H1 (cell line): ENCODE measurements around the gene AMH. TPM values are rescaled to one million over a fixed set of nuclear protein-coding genes. Genes with fewer than 3 reads are reported as not detected.
A peak's percentile ranks its signal among the peaks of the same experiment; 100 is the strongest.

Source experiments
- CTCF ChIA-PET: fragments of 300-600 bp; sonication (Branson Sonifier 250); formaldehyde crosslinking; loops from one replicate; lab custom pipeline; 2021; ENCODE audit not compliant: partially characterized antibody; lab: Charles Lee
- POLR2A ChIA-PET: fragments of 300-600 bp; sonication (Branson Sonifier 250); formaldehyde crosslinking; loops from one replicate; lab custom pipeline; 2021; ENCODE audit warnings: inconsistent platforms; ENCODE audit not compliant: partially characterized antibody; lab: Charles Lee
- DNase-seq, 2 experiments: peaks; one replicate each; pipeline versions ENCODE4 v3.0.0 to v3.0.0-alpha.2; 2010 to 2022; ENCODE audit warnings: low spot score in 2 of 2, low read depth in 1 of 2, mixed read lengths in 1 of 2
- FAIRE-seq: peaks from 2 replicates; lab custom pipeline; 2011; peaks lifted over from hg19 to GRCh38; lab: Jason Lieb, UNC
- H2AFZ ChIP-seq: 2 replicates; pipeline ENCODE4 v1.8.1; 2012; ENCODE audit warnings: low read length, inconsistent platforms
- H2AK5ac ChIP-seq: 2 replicates; pipeline ENCODE4 v1.6.1; 2013; ENCODE audit warnings: low read depth, low read length
- H2BK120ac ChIP-seq: replicated peaks from 2 replicates; pipeline ENCODE3; 2013; ENCODE audit warnings: low read depth, low read length, inconsistent platforms
- H2BK12ac ChIP-seq: 2 replicates; pipeline ENCODE4 v1.6.1; 2013; ENCODE audit warnings: low read depth, low read length
- H2BK15ac ChIP-seq: 2 replicates; pipeline ENCODE4 v1.6.1; 2013; ENCODE audit warnings: low read length
- H2BK20ac ChIP-seq: 2 replicates; pipeline ENCODE4 v1.6.1; 2013; ENCODE audit warnings: low read length
- H2BK5ac ChIP-seq: 2 replicates; pipeline ENCODE4 v1.6.1; 2013; ENCODE audit warnings: low read depth, low read length
- H3K14ac ChIP-seq: 2 replicates; pipeline ENCODE4 v1.6.1; 2013; ENCODE audit warnings: inconsistent platforms; ENCODE audit not compliant: insufficient read length
- H3K18ac ChIP-seq: 2 replicates; pipeline ENCODE4 v1.6.1; 2013; ENCODE audit warnings: low read length; ENCODE audit errors: extremely low read depth
- H3K23ac ChIP-seq: 2 replicates; pipeline ENCODE4 v1.6.1; 2013; ENCODE audit warnings: inconsistent platforms; ENCODE audit not compliant: insufficient read length
- H3K23me2 ChIP-seq: 2 replicates; pipeline ENCODE4 v1.6.1; 2013; ENCODE audit warnings: low read depth, low read length
- H3K27ac ChIP-seq: 2 replicates; pipeline ENCODE4 v1.6.1; 2011; ENCODE audit warnings: low read depth, low read length, inconsistent platforms
- H3K27me3 ChIP-seq, 4 experiments: replicated peaks in 1 of 4; 1 replicate in 1 of 4; 2 replicates in 3 of 4; pipeline versions ENCODE4 v1.6.1 to v1.8.1; 2011 to 2013; ENCODE audit warnings: low read length in 3 of 4, mild to moderate bottlenecking in 3 of 4, inconsistent platforms in 2 of 4, mixed read lengths in 2 of 4, moderate library complexity in 1 of 4; ENCODE audit not compliant: control insufficient read depth in 3 of 4, insufficient read depth in 3 of 4; ENCODE audit errors: extremely low read depth in 1 of 4
- H3K36me3 ChIP-seq, 4 experiments: 2 replicates each; pipeline versions ENCODE4 v1.6.1 to v1.8.1; 2011 to 2013; ENCODE audit warnings: mild to moderate bottlenecking in 4 of 4, low read length in 3 of 4, moderate library complexity in 2 of 4, control low read depth in 1 of 4, inconsistent platforms in 1 of 4; ENCODE audit not compliant: insufficient read depth in 4 of 4, control insufficient read depth in 2 of 4
- H3K4ac ChIP-seq: replicated peaks from 2 replicates; pipeline ENCODE3; 2013; ENCODE audit warnings: low read length, low read depth, mixed read lengths, inconsistent platforms; ENCODE audit not compliant: insufficient read length
- H3K4me1 ChIP-seq, 4 experiments: replicated peaks in 1 of 4; 1 replicate in 1 of 4; 2 replicates in 3 of 4; pipeline versions ENCODE4 v1.6.1 to v1.8.1; 2011 to 2013; ENCODE audit warnings: low read length in 3 of 4, inconsistent platforms in 2 of 4, mixed read lengths in 1 of 4; ENCODE audit not compliant: insufficient read depth in 4 of 4, control insufficient read depth in 3 of 4
- H3K4me2 ChIP-seq, 2 experiments: 2 replicates each; pipeline versions ENCODE4 v1.6.1 to v1.8.1; 2011 to 2013; ENCODE audit warnings: low read depth in 2 of 2, low read length in 2 of 2, control low read depth in 1 of 2, inconsistent platforms in 1 of 2, mild to moderate bottlenecking in 1 of 2; ENCODE audit not compliant: insufficient read depth in 1 of 2
- H3K4me3 ChIP-seq, 4 experiments: fragments of 200-600, 300-600 bp in 1 of 4; sonication (generic), shearing (Covaris generic), sonication (Bioruptor Twin) in 1 of 4; 2 replicates each; pipeline versions ENCODE4 v1.5.1 to v1.8.1; 2011 to 2016; ENCODE audit warnings: low read length in 4 of 4, low read depth in 3 of 4, control low read depth in 2 of 4, inconsistent platforms in 2 of 4, mild to moderate bottlenecking in 2 of 4, mixed read lengths in 1 of 4, moderate library complexity in 1 of 4; ENCODE audit not compliant: insufficient read depth in 2 of 4; ENCODE audit errors: extremely low read depth in 1 of 4
- H3K56ac ChIP-seq: replicated peaks from 2 replicates; pipeline ENCODE3; 2013; ENCODE audit warnings: low read depth, mild to moderate bottlenecking, mixed read lengths, low read length, inconsistent platforms; ENCODE audit not compliant: insufficient read length
- H3K79me1 ChIP-seq: 2 replicates; pipeline ENCODE4 v1.6.1; 2013; ENCODE audit warnings: low read depth, low read length, control low read depth
- H3K79me2 ChIP-seq, 2 experiments: 2 replicates each; pipeline versions ENCODE4 v1.6.1 to v1.8.1; 2012 to 2013; ENCODE audit warnings: low read length in 2 of 2, mild to moderate bottlenecking in 2 of 2, inconsistent platforms in 1 of 2; ENCODE audit not compliant: insufficient read depth in 2 of 2, control insufficient read depth in 1 of 2
- H3K9ac ChIP-seq, 4 experiments: replicated peaks in 1 of 4; 1 replicate in 1 of 4; 2 replicates in 3 of 4; pipeline versions ENCODE4 v1.6.1 to v1.8.1; 2011 to 2013; ENCODE audit warnings: low read depth in 3 of 4, low read length in 3 of 4, control low read depth in 2 of 4, mild to moderate bottlenecking in 2 of 4, moderate library complexity in 2 of 4, inconsistent platforms in 1 of 4; ENCODE audit errors: extremely low read depth in 1 of 4
- H3K9me3 ChIP-seq, 2 experiments: 2 replicates each; pipeline versions ENCODE4 v1.6.1 to v1.8.1; 2012 to 2013; ENCODE audit warnings: mild to moderate bottlenecking in 2 of 2, moderate library complexity in 2 of 2, control low read depth in 1 of 2, inconsistent platforms in 1 of 2, low read depth in 1 of 2, low read length in 1 of 2, mixed read lengths in 1 of 2; ENCODE audit not compliant: insufficient read depth in 2 of 2
- H4K20me1 ChIP-seq, 2 experiments: replicated peaks in 1 of 2; 2 replicates each; pipeline versions ENCODE3 to v1.8.1; 2011 to 2013; ENCODE audit warnings: inconsistent platforms in 2 of 2, low read length in 2 of 2, mild to moderate bottlenecking in 1 of 2; ENCODE audit not compliant: insufficient read depth in 2 of 2, control insufficient read depth in 1 of 2
- H4K5ac ChIP-seq: 2 replicates; pipeline ENCODE4 v1.6.1; 2013; ENCODE audit warnings: low read length, low read depth, mixed read lengths, inconsistent platforms; ENCODE audit not compliant: insufficient read length
- H4K8ac ChIP-seq: 2 replicates; pipeline ENCODE4 v1.8.0; 2013; ENCODE audit warnings: mild to moderate bottlenecking, moderate library complexity, low read length, inconsistent platforms; ENCODE audit not compliant: insufficient read depth; ENCODE audit errors: extremely low read depth
- H4K91ac ChIP-seq: replicated peaks from 2 replicates; pipeline ENCODE3; 2013; ENCODE audit warnings: low read length, mixed read lengths, inconsistent platforms; ENCODE audit not compliant: insufficient read length
- CBX8 ChIP-seq: fragments of 300-800, 300-1000 bp; sonication (generic); IDR thresholded peaks from 2 replicates; pipeline ENCODE4 v1.7.1; 2016; ENCODE audit warnings: low read depth, low read length, borderline replicate concordance
- POLR2AphosphoS5 ChIP-seq: IDR thresholded peaks from 2 replicates; pipeline ENCODE4 v1.6.1; 2011; ENCODE audit warnings: low read depth, low read length
- WGBS, 2 experiments: shearing (Covaris generic) in 1 of 2; methylation state at CpG; one replicate each; pipeline versions ENCODE4 v1.1.6 to v1.1.7; 2013 to 2015; ENCODE audit warnings: low lambda C conversion rate in 2 of 2, mixed read lengths in 2 of 2, inconsistent platforms in 1 of 2, low coverage in 1 of 2, missing lambda C conversion rate in 1 of 2; ENCODE audit not compliant: insufficient replicate concordance in 2 of 2, insufficient coverage in 1 of 2, insufficient read length in 1 of 2; ENCODE audit errors: extremely low coverage in 1 of 2, missing lambda C conversion rate in 1 of 2; 5-methylcytosine and 5-hydroxymethylcytosine counted together
- polyA plus RNA-seq, 7 experiments: library from polyadenylated mRNA; depleted of rRNA in 3 of 7; stranded (reverse) in 5 of 7; unstranded in 2 of 7; fragments of >200 nt in 5 of 7; fragments of 200-250 nt in 2 of 7; gene quantifications; 1 replicate in 5 of 7; 2 replicates in 1 of 7; 4 replicates in 1 of 7; pipeline versions ENCODE4 v1.2.1 to v1.2.3, GENCODE V29; 2011 to 2013; ENCODE audit warnings: missing spikeins in 2 of 7, mixed read lengths in 2 of 7
- total RNA-seq: library from RNA; stranded (reverse); fragmentation: NEBNext Ultra II Directional; extraction: Animal tissue kit (Norgen Biotek cat#: 25700); gene quantifications from 2 replicates; pipeline ENCODE4 v1.2.1, GENCODE V29; 2021

The AMH gene
- total and polyA plus RNA-seq, 2 of the 8 experiments (the other 6 are each of a cell fraction or from before 2014, with no cell fraction given), result 10.5 to 15.4 TPM

DNA sequence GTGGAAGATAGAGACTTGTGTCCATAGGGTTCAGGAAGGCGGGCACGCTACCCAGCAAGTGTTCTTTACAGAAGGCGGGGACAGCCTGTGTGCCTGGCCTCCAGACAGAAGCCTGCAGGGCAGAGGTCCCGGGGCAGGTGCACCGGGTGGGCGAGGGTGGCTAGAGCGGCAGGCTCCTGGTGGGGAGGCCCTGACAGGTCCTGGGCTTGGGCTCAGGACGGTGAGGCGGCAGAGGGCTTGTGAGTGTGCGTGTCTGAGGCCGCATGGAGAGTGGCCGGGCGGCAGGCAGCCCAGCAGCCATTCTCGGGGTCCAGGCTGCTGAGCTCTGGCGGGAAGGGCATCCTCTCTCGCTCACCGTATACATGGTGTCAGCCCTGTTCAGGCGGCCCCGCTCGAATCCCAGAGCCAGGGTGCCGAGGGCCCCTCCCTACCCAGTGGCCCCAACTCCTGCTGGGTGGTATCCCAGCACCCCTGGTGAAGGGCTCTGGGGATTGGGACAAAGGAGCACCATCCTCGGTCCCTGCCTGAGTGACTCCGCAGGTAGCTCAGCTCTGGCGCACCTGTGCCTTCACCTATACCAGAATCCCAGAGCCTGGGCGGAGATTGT is 3.0 kb upstream of the AMH start:
- CTCF ChIA-PET, result interaction anchor here (0.7 to 2.6 kb wide), 4 partner anchors 10 to 70 kb away, joined by 3 to 11 read pairs (median 4); partner anchors contain the start of genes JSRP1 and PLEKHJ1
- peaks cover 28 to 49% (median 45%) of the 10 kb centered on the region in 4 experiments for H3K36me3 ChIP-seq

More for the DNA sequence above, 3.0 kb upstream of the AMH start:
- Histone ChIP-seq H2BK20ac (no peak overlapping the region), H3K27ac (no peak overlapping the region), H3K23me2 (no peaks in the 10 kb centered on the region), H4K5ac (no peak overlapping the region), H3K18ac (no peak overlapping the region), H2BK15ac (no peak overlapping the region), H4K20me1 (peaks cover 32 to 50% of the 10 kb centered on the region in 2 experiments), H2BK120ac (no peak overlapping the region), H3K9ac (no peak overlapping the region), H3K4me3 (no peak overlapping the region), H3K4ac (no peak overlapping the region), H2AFZ (no peak overlapping the region), H3K27me3 (no peaks in the 10 kb centered on the region), H3K79me2 (peaks cover 14 to 30% of the 10 kb centered on the region in 2 experiments), H4K91ac (no peak overlapping the region), H2BK5ac (no peak overlapping the region), H3K79me1 (peaks cover 11% of the 10 kb centered on the region), H3K4me1 (no peaks in the 10 kb centered on the region; a peak in 1 of 7 replicates), H4K8ac (no peak overlapping the region), H3K4me2 (no peak overlapping the region), H3K23ac (no peak overlapping the region), H2BK12ac (no peak overlapping the region), H3K14ac (no peak overlapping the region), H2AK5ac (no peak overlapping the region), H3K9me3 (no peaks in the 10 kb centered on the region), H3K56ac (no peak overlapping the region)
- FAIRE-seq (no peak), DNase-seq (no peak)
- TF ChIP-seq POLR2AphosphoS5 (peak; percentile 25; the same call in 1 of the 2 replicates), CBX8 (no peak)
- POLR2A ChIA-PET, result interaction anchor here (1.2 to 10.3 kb wide), 6 partner anchors 8 to 70 kb away, joined by 3 to 206 read pairs (median 4); partner anchors contain the start of genes AMH and JSRP1
- 87% methylated on average over 25 of the region's 25 CpGs; no CpG with 5 or more reads in 1 of the 2 experiments for WGBS, 2 experiments
